Adrenal gland (tissue), 5 donors: ENCODE results near the gene SLC43A3.

Experiments
- POLR2A ChIP-seq, 2 donors: fragments of 450-650 bp; IDR thresholded peaks; one replicate each; pipeline ENCODE4 v1.6.1; 2017; ENCODE audit warnings: antibody characterized with exemption in 2 of 2, mild to moderate bottlenecking in 2 of 2, moderate library complexity in 1 of 2
- TF ChIP-seq, protein P1 (sequence below), 6 experiments: fragments of 450-650 bp in 4 of 6; fragments of 200-600 bp in 2 of 6; sonication (generic) in 1 of 6; IDR thresholded peaks; 1 replicate in 5 of 6; 2 replicates in 1 of 6; pipeline versions ENCODE4 v1.5.1 to v1.8.0; 2016 to 2021; ENCODE audit warnings: antibody characterized with exemption in 6 of 6, mild to moderate bottlenecking in 2 of 6, moderate library complexity in 1 of 6
- donor health status: DM: no; HTN: no; CAD: no.

DNA sequence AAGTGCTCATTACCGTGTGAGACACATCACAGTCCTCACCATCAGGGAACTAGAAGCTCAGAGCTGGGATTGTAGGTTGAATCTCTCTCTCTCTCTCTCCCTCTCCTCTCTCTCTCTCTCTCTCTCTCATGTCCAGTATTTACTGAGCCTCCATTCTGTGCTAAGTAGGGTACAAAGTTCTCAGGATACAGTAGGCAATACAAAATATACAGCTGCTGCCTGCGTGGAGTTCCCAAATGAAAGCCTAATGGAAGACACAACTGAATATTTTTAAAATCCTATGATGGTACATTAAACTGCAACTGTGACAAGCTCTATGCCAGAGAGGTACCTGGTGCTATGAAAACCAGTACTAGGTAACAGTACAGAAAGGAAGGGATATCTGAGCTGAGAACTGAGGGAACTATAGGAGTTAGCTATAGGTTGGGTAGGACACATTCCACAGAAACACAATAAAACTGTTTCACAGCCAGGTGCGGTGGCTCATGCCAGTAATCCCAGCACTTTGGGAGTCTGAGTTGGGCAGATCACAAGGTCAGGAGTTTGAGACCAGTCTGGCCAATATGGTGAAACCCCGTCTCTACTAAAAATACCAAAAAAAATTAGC, 26.8 kb downstream of the SLC43A3 start:
- TF ChIP-seq, protein P1, sequence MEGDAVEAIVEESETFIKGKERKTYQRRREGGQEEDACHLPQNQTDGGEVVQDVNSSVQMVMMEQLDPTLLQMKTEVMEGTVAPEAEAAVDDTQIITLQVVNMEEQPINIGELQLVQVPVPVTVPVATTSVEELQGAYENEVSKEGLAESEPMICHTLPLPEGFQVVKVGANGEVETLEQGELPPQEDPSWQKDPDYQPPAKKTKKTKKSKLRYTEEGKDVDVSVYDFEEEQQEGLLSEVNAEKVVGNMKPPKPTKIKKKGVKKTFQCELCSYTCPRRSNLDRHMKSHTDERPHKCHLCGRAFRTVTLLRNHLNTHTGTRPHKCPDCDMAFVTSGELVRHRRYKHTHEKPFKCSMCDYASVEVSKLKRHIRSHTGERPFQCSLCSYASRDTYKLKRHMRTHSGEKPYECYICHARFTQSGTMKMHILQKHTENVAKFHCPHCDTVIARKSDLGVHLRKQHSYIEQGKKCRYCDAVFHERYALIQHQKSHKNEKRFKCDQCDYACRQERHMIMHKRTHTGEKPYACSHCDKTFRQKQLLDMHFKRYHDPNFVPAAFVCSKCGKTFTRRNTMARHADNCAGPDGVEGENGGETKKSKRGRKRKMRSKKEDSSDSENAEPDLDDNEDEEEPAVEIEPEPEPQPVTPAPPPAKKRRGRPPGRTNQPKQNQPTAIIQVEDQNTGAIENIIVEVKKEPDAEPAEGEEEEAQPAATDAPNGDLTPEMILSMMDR (IDR thresholded peaks at IDR 0.05), result no peak
- no peak for TF ChIP-seq POLR2A (IDR thresholded peaks at IDR 0.05)
